Transverse colon (tissue), 4 donors: ENCODE data around the gene ZER1.
"Not testable (repeated sequence)": the region's sequence is repeated elsewhere in the genome, so short reads cannot be mapped to it uniquely, and the experiment has no call there.

ENCODE experiments used
- EP300 ChIP-seq: sonication (generic); formaldehyde crosslinking; IDR thresholded peaks from one replicate; pipeline ENCODE4 v1.6.1; 2017; ENCODE audit warnings: antibody characterized with exemption, low read depth
- POLR2A ChIP-seq: fragments of 450-650 bp; IDR thresholded peaks from one replicate; pipeline ENCODE4 v1.6.1; 2016; ENCODE audit warnings: antibody characterized with exemption, mild to moderate bottlenecking, moderate library complexity
- POLR2AphosphoS5 ChIP-seq, 3 donors: sonication (generic); formaldehyde crosslinking; IDR thresholded peaks; one replicate each; pipeline ENCODE4 v1.6.1; 2016; ENCODE audit warnings: antibody characterized with exemption in 3 of 3
- TF ChIP-seq, protein P1 (sequence below), 5 experiments: fragments of 200-600 bp in 3 of 5; fragments of 450-650 bp in 2 of 5; sonication (generic) in 3 of 5; IDR thresholded peaks; 1 replicate in 2 of 5; 2 replicates in 3 of 5; pipeline ENCODE4 v1.5.1; 2016 to 2017; ENCODE audit warnings: antibody characterized with exemption in 5 of 5, inconsistent platforms in 3 of 5, mild to moderate bottlenecking in 2 of 5, moderate library complexity in 1 of 5

DNA sequence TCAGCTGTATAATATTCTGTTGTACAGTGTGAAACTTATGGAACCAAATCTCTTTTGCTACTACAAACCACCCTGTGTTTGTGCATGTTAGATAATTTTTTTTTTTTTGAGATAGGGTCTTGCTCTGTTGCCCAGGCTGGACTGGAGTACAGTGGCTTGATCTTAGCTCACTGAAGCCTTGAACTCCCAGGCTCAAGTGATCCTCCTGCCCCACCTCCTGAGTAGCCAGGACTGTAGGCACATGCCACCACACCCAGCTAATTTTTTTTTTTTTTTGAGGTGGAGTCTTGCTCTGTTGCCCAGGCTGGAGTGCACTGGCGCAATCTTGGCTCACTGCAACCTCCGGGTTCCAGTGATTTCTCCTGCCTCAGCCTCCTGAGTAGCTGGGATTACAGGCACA is 23.2 kb upstream of the ZER1 start:
- TF ChIP-seq POLR2A; POLR2AphosphoS5 (IDR thresholded peaks at IDR 0.05); EP300: not testable (repeated sequence)
- TF ChIP-seq, protein P1, sequence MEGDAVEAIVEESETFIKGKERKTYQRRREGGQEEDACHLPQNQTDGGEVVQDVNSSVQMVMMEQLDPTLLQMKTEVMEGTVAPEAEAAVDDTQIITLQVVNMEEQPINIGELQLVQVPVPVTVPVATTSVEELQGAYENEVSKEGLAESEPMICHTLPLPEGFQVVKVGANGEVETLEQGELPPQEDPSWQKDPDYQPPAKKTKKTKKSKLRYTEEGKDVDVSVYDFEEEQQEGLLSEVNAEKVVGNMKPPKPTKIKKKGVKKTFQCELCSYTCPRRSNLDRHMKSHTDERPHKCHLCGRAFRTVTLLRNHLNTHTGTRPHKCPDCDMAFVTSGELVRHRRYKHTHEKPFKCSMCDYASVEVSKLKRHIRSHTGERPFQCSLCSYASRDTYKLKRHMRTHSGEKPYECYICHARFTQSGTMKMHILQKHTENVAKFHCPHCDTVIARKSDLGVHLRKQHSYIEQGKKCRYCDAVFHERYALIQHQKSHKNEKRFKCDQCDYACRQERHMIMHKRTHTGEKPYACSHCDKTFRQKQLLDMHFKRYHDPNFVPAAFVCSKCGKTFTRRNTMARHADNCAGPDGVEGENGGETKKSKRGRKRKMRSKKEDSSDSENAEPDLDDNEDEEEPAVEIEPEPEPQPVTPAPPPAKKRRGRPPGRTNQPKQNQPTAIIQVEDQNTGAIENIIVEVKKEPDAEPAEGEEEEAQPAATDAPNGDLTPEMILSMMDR (IDR thresholded peaks at IDR 0.05) = not testable (repeated sequence)
